Pancreas (tissue), 10 donors: ENCODE results near the gene GRIN2A. TPM values are rescaled to one million over a fixed set of nuclear protein-coding genes. Genes with fewer than 3 reads are reported as not detected.
A peak's percentile ranks its signal among the peaks of the same experiment; 100 is the strongest.

Source experiments
- ATAC-seq, 4 donors: fragments of 200-7000 bp; cut with Tn5 transposase; one replicate each; pipeline versions ENCODE4 v1.8.0 to v1.9.1; 2020; ENCODE audit warnings: mild to moderate bottlenecking in 4 of 4, moderate library complexity in 4 of 4
- DNase-seq, 6 donors: peaks; one replicate each; pipeline ENCODE4 v3.0.0-alpha.2; 2020
- FAIRE-seq: peaks from 2 replicates; lab custom pipeline; 2012; peaks lifted over from hg19 to GRCh38; lab: Jason Lieb, UNC
- H3K27ac ChIP-seq, 4 donors: fragments of 200-600 bp; sonication (generic); 1 replicate in 3 of 4; 2 replicates in 1 of 4; pipeline versions ENCODE4 v1.5.0 to v1.8.0; 2020
- H3K27me3 ChIP-seq, 4 donors: fragments of 200-600 bp; one replicate each; pipeline ENCODE4 v1.8.0; 2021
- H3K36me3 ChIP-seq, 3 donors: fragments of 200-600 bp; sonication (generic) in 1 of 3; one replicate each; pipeline versions ENCODE4 v1.5.0 to v1.8.0; 2020 to 2021
- H3K4me1 ChIP-seq, 3 donors: fragments of 200-600 bp; one replicate each; pipeline ENCODE4 v1.8.0; 2021
- H3K4me3 ChIP-seq, 4 donors: fragments of 200-600 bp; sonication (generic) in 2 of 4; one replicate each; pipeline versions ENCODE4 v1.5.0 to v1.8.0; 2020 to 2021
- H3K9me3 ChIP-seq, 4 donors: fragments of 200-600 bp; one replicate each; pipeline ENCODE4 v1.8.0; 2021
- CTCF ChIP-seq, 4 donors: fragments of 200-600 bp; sonication (generic) in 3 of 4; IDR thresholded peaks; one replicate each; pipeline versions ENCODE4 v1.5.0 to v1.8.0; 2021; ENCODE audit warnings: antibody characterized with exemption in 4 of 4
- WGBS, 2 donors: extraction: QIAGEN DNeasy Blood & Tissue Kit; methylation state at CpG; one replicate each; pipeline ENCODE4 v1.1.7; 2013; 5-methylcytosine and 5-hydroxymethylcytosine counted together
- intact Hi-C, 3 donors: fragments of 100-400 bp; cut with DNase I; formaldehyde crosslinking; loops; one replicate each; pipeline versions ENCODE4 v1.11.1 to v1.14.2; 2022
- polyA plus RNA-seq, 2 donors: library from polyadenylated mRNA; stranded (reverse); fragments of 200-250 nt; gene quantifications; one replicate each; pipeline ENCODE4 v1.2.3, GENCODE V29; 2013
- total RNA-seq, 6 donors: library from RNA; stranded (reverse); fragmentation: NEBNext Ultra II Directional in 4 of 6; extraction: Animal tissue kit (Norgen Biotek cat#: 25700) in 4 of 6; gene quantifications; one replicate each; pipeline versions ENCODE4 v1.2.1 to v1.2.4, GENCODE V29; 2021 to 2023
- donor health status: healthy with polysubstance abuse.
- donor health status: DM: no; HTN: no; CAD: no; lungs with moderate emphysema.
- donor health status: DM: no; HTN: no; CAD: no.
- donor health status: control.
- donor health status: control.
- donor health status: Bipolar disorder and iron deficiency.
- donor health status: DM: yes; HTN: yes; CAD: no.
- donor health status: DM: no; HTN: no; CAD: no.
- donor health status: DM: no; HTN: no; CAD: no.
- donor health status: DM: yes; HTN: yes; CAD: no.

The GRIN2A gene
- total and polyA plus RNA-seq, 8 donors: 0.09 to 2.2 (median 0.32) TPM

GRCh38 chr16:9850817-9851216, 331.4 kb downstream of the GRIN2A start:
- DNase-seq: no peak
- Histone ChIP-seq H3K4me3 (no peak overlapping the region), H3K9me3 (no peaks in the 10 kb centered on the region), H3K27me3 (no peaks in the 10 kb centered on the region), H3K27ac (no peak overlapping the region), H3K36me3 (no peaks in the 10 kb centered on the region), H3K4me1 (no peaks in the 10 kb centered on the region)
- no peak for FAIRE-seq
- no peak for ATAC-seq
- no peak for TF ChIP-seq CTCF (IDR thresholded peaks at IDR 0.05)
- 50 to 52% methylated on average over 9 of the region's 9 CpGs for WGBS, 2 donors
- intact Hi-C loops: no loop called here

GRCh38 chr16:9849697-9850245, 332.5 kb downstream of the GRIN2A start:
- H3K36me3 ChIP-seq: no peaks in the 10 kb centered on the region
- H3K27me3 ChIP-seq: no peaks in the 10 kb centered on the region
- no peak overlapping the region for H3K4me3 ChIP-seq
- FAIRE-seq (no peak), DNase-seq (no peak), ATAC-seq (no peak)
- intact Hi-C loops: no loop called here
- 72 to 85% methylated on average over 20 of the region's 20 CpGs for WGBS, 2 donors
- TF ChIP-seq CTCF (IDR thresholded peaks at IDR 0.05): no peak
- H3K4me1 ChIP-seq: no peaks in the 10 kb centered on the region
- no peak overlapping the region for H3K27ac ChIP-seq
- H3K9me3 ChIP-seq: no peaks in the 10 kb centered on the region

- H3K4me3 ChIP-seq: no peak overlapping the region
- DNase-seq (no peak), ATAC-seq (no peak), FAIRE-seq (no peak)
- H3K27ac ChIP-seq: no peak overlapping the region
- 96% methylated on average over 2 of the region's 2 CpGs for WGBS, 2 donors
- intact Hi-C loops: no loop called here
- no peaks in the 10 kb centered on the region for H3K36me3 ChIP-seq
- no peaks in the 10 kb centered on the region for H3K4me1 ChIP-seq
- no peaks in the 10 kb centered on the region for H3K9me3 ChIP-seq
- no peaks in the 10 kb centered on the region for H3K27me3 ChIP-seq
- TF ChIP-seq CTCF (IDR thresholded peaks at IDR 0.05): no peak
Observed at GRCh38 chr16:9847146-9847545, 335.1 kb downstream of the GRIN2A start.

GRCh38 chr16:9846362-9847099, 335.7 kb downstream of the GRIN2A start:
- no peak for DNase-seq
- no peak for FAIRE-seq
- Histone ChIP-seq H3K27me3 (no peaks in the 10 kb centered on the region), H3K4me3 (no peak overlapping the region), H3K4me1 (no peaks in the 10 kb centered on the region), H3K36me3 (no peaks in the 10 kb centered on the region), H3K9me3 (no peaks in the 10 kb centered on the region), H3K27ac (no peak overlapping the region)
- no peak for TF ChIP-seq CTCF (IDR thresholded peaks at IDR 0.05)
- WGBS, 2 donors: 60 to 64% methylated on average over 2 of the region's 2 CpGs
- ATAC-seq: peak in 3 of 4 donors; percentile 31 to 57 (median 47)
- intact Hi-C loops: no loop called here
